Ishikawa (cell line): ENCODE measurements around the gene MBLAC1.

Experiments
- CEBPB ChIP-seq: IDR thresholded peaks from 2 replicates; pipeline ENCODE4 v1.6.1; 2012
- CREB1 ChIP-seq: IDR thresholded peaks from 2 replicates; pipeline ENCODE4 v1.6.1; 2012; ENCODE audit warnings: low read depth
- EGR1 ChIP-seq: IDR thresholded peaks from 2 replicates; pipeline ENCODE4 v1.6.1; 2012
- EP300 ChIP-seq: IDR thresholded peaks from 2 replicates; pipeline ENCODE4 v1.6.1; 2012; ENCODE audit warnings: borderline replicate concordance
- FOXM1 ChIP-seq: IDR thresholded peaks from 2 replicates; pipeline ENCODE4 v1.6.1; 2012; ENCODE audit warnings: low read depth, borderline replicate concordance
- NFIC ChIP-seq: IDR thresholded peaks from 2 replicates; pipeline ENCODE4 v1.6.1; 2012
- RAD21 ChIP-seq: IDR thresholded peaks from 2 replicates; pipeline ENCODE4 v1.6.1; 2012; ENCODE audit warnings: low read depth
- TAF1 ChIP-seq: IDR thresholded peaks from 2 replicates; pipeline ENCODE4 v1.6.1; 2012; ENCODE audit warnings: low read depth, mild to moderate bottlenecking
- TCF12 ChIP-seq: IDR thresholded peaks from 2 replicates; pipeline ENCODE4 v1.6.1; 2012; ENCODE audit warnings: low read depth
- TEAD4 ChIP-seq: IDR thresholded peaks from 2 replicates; pipeline ENCODE4 v1.6.1; 2012
- YY1 ChIP-seq: IDR thresholded peaks from 2 replicates; pipeline ENCODE4 v1.6.1; 2012; ENCODE audit warnings: low read depth
- ZBTB7A ChIP-seq: IDR thresholded peaks from 2 replicates; pipeline ENCODE4 v1.6.1; 2012; ENCODE audit warnings: low read depth
- TF ChIP-seq, protein P1 (sequence below): IDR thresholded peaks from 2 replicates; pipeline ENCODE4 v1.6.1; 2012; ENCODE audit warnings: low read depth, mild to moderate bottlenecking
- TF ChIP-seq, protein P2 (sequence below): IDR thresholded peaks from 2 replicates; pipeline ENCODE4 v1.6.1; 2012
- TF ChIP-seq, protein P3 (sequence below): IDR thresholded peaks from 2 replicates; pipeline ENCODE4 v1.6.1; 2012

Gene MBLAC1

DNA sequence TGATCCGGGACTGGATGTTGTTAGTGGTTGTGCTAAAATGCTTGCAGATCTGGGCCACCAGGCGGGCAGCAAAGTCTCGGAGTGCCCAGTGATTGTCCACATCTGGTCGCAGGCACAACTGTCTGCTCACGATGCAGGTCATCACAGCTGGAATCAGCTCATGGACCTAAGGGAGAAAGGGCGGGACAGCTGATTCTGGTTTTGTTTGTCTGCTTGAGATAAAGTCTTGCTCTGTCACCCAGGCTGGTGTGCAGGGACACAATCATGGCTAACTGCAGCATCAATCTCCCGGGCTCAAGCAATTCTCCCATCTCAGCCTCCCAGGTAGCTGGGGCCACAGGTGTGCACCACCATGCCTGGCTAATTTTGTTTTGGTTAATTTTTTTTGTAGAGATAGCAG, 15.6 kb upstream of the MBLAC1 start:
- no peak for TF ChIP-seq TAF1
- no peak for TF ChIP-seq TCF12
- TF ChIP-seq NFIC: no peak
- TF ChIP-seq ZBTB7A: no peak
- no peak for TF ChIP-seq TEAD4
- TF ChIP-seq, protein P1, sequence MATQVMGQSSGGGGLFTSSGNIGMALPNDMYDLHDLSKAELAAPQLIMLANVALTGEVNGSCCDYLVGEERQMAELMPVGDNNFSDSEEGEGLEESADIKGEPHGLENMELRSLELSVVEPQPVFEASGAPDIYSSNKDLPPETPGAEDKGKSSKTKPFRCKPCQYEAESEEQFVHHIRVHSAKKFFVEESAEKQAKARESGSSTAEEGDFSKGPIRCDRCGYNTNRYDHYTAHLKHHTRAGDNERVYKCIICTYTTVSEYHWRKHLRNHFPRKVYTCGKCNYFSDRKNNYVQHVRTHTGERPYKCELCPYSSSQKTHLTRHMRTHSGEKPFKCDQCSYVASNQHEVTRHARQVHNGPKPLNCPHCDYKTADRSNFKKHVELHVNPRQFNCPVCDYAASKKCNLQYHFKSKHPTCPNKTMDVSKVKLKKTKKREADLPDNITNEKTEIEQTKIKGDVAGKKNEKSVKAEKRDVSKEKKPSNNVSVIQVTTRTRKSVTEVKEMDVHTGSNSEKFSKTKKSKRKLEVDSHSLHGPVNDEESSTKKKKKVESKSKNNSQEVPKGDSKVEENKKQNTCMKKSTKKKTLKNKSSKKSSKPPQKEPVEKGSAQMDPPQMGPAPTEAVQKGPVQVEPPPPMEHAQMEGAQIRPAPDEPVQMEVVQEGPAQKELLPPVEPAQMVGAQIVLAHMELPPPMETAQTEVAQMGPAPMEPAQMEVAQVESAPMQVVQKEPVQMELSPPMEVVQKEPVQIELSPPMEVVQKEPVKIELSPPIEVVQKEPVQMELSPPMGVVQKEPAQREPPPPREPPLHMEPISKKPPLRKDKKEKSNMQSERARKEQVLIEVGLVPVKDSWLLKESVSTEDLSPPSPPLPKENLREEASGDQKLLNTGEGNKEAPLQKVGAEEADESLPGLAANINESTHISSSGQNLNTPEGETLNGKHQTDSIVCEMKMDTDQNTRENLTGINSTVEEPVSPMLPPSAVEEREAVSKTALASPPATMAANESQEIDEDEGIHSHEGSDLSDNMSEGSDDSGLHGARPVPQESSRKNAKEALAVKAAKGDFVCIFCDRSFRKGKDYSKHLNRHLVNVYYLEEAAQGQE: no peak
- TF ChIP-seq CREB1: no peak
- no peak for TF ChIP-seq RAD21

DNA sequence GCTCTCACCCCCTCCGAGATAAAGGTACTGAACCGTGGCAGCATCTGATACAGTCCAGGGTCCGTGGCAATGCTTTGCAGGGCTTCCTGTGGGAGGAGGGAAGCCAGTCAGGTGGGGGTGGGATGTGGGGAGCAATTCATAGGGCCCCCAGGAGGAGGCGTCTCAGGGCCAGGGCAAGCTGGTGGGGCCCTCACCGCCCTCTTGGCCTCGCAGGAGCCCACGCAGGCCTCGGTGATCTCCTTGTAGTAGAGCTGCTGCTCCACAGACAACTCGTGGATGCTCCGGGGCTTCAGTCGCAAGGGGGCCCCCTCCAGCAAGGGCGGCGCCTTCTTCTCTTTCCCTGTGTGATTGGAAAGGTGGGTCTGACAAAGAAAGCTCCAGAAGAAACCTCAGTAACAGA, 14.9 kb upstream of the MBLAC1 start:
- TF ChIP-seq FOXM1 (no peak), CEBPB (no peak), ZBTB7A (no peak), EGR1 (no peak), NFIC (no peak), TEAD4 (no peak), CREB1 (no peak), RAD21 (no peak), EP300 (no peak), YY1 (no peak)
- TF ChIP-seq, protein P1: no peak
- TF ChIP-seq, protein P2, sequence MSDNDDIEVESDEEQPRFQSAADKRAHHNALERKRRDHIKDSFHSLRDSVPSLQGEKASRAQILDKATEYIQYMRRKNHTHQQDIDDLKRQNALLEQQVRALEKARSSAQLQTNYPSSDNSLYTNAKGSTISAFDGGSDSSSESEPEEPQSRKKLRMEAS: no peak
- TF ChIP-seq, protein P3, sequence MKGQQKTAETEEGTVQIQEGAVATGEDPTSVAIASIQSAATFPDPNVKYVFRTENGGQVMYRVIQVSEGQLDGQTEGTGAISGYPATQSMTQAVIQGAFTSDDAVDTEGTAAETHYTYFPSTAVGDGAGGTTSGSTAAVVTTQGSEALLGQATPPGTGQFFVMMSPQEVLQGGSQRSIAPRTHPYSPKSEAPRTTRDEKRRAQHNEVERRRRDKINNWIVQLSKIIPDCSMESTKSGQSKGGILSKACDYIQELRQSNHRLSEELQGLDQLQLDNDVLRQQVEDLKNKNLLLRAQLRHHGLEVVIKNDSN: no peak

DNA sequence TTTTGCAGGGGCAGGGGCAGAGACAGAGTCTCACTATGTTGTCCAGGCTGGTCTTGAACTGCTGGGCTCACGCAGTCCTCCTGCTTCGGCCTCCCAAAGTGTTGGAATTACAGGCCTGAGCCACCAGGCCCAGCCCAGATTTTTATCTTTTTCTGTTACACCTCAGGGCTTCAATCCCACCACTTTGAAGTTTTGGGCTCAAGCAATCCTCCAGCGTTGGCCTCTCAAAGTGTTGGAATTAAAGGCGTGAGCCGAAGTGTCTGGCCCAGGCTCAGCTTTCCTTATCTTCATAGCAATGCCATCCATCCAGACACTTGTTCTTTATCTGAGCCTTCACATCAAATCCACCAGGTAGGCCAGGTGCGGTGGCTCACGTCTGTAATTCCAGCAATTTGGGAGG, 11.7 kb upstream of the MBLAC1 start:
- TF ChIP-seq CEBPB (no peak), NFIC (no peak), ZBTB7A (no peak), TEAD4 (no peak), EGR1 (no peak)

DNA sequence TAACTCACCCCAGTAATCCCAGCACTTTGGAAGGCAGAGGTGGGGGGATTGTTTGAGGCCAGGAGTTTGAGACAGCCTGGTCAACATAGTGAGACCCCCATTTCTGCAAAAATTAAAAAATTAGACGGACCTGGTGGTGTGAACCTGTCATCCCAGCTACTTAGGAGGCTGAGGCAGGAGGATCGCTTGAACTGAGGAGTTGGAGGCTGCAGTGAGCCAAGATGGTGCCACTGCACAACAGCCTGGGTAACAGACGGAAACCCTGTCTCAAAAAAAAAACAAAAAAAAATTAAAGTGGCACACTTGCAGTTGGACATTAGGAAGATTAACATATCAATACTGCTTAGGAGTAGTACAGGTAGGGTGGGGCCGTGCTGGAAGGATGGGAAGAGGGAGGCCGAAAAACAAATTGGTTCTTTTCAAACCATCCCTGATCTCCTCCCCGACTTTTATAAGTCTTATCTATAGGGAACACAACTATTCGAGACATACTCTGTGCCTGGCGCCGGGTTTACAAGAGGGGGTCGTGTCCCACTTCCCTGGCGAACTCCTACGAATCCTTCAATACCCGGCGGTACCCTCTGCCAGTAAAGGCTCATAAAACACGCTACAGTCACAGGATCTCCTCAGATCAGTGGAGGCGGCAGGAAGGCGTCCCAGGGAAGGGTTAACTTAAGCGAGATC, 8.2 kb upstream of the MBLAC1 start:
- TF ChIP-seq CEBPB (no peak), FOXM1 (no peak)
- TF ChIP-seq, protein P2: peak; percentile 6

DNA sequence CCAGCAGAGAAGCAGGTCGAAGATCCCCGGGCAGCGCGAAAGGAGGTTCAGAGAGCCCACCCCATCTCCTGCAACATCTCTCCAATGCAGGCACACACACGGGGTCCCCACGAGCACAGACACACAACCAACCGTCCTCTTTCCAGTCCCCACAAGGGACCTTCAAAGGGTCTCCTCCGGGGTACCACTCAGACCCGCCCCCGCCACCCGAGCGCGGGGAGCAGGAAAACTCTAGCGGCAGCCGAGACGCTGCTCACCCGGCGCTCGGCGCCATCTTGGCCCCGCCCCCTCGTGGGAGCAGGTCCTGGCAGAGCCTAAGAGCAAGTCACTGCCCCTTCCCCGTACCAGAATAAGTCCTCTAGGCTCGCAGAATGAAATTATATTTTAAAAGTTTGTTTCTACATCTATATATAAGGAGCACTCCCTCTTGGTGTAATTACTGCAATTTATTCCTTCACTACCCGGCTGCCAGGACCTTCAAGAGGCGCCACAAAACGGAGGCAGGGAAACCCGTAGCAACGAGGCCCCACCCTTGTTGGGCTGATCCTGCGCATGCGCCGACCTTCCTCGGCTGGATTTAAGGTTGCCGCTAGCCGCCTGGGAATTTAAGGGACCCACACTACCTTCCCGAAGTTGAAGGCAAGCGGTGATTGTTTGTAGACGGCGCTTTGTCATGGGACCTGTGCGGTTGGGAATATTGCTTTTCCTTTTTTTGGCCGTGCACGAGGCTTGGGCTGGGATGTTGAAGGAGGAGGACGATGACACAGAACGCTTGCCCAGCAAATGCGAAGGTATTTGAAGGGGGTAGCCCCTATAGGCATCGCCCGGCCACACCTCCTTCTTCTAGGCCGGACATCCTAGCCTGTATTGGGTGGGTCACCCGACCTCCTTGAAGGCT, 7.4 kb upstream of the MBLAC1 start, which contains the start of the genes CNPY4 and TAF6:
Gene CNPY4, plus strand, starts transcription at position 563 of the 898 bp plus-strand sequence. Its CDS starts 111 bp downstream, at position 674.
Gene TAF6, minus strand, starts transcription at position 287 of the 898 bp plus-strand sequence. CDS start 5,149 bp downstream, outside the sequence.
- TF ChIP-seq CEBPB (no peak; the same call in 1 of the 2 replicates), NFIC (peak; percentile 31; the same call in 1 of the 2 replicates), CREB1 (0 out of 2 replicates have a peak, but pooled peaks have one; percentile 10), EP300 (no peak), RAD21 (no peak), ZBTB7A (no peak), TCF12 (peak; percentile 76; the same call in 1 of the 2 replicates), TAF1 (peak; percentile 100), YY1 (peak; percentile 98), TEAD4 (0 out of 2 replicates have a peak, but pooled peaks have one; percentile 23), FOXM1 (no peak), EGR1 (peak; percentile 81)
- TF ChIP-seq, protein P2: peak; percentile 80
- TF ChIP-seq, protein P1: 0 out of 2 replicates have a peak, but pooled peaks have one; percentile 18
- TF ChIP-seq, protein P3: 0 out of 2 replicates have a peak, but pooled peaks have one; percentile 33
